Activated T-cell treated with anti-CD3 and anti-CD28 coated beads for 48 hours (primary cell): Measurements from ENCODE around the gene POU2AF2.
"Not testable (repeated sequence)": the region's sequence is repeated elsewhere in the genome, so short reads cannot be mapped to it uniquely, and the experiment has no call there.

ENCODE experiments used
- DNase-seq: peaks from one replicate; pipeline ENCODE4 v3.0.0-alpha.2; 2020; ENCODE audit warnings: low read depth

POU2AF2 gene

DNA sequence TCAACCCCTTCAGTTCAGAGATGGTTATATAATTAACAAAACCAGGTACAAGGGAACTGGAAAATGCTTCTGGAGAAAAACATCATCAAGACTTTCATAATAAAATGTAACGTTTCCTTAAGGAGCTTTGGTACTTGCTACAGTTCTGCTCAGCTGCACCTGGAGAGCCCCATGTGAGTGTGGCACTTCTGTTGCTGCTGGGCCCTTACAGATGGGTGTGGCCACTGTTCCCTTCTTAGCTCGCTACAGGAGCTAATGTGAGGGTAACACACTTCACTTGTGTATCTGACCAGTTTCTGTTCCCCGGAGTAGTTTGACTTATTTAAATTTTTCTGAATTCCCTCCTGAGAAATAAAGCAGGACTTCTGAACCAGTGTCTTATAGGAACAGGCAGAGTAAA lies 56.8 kb downstream of the POU2AF2 start:
- no peak for DNase-seq

DNA sequence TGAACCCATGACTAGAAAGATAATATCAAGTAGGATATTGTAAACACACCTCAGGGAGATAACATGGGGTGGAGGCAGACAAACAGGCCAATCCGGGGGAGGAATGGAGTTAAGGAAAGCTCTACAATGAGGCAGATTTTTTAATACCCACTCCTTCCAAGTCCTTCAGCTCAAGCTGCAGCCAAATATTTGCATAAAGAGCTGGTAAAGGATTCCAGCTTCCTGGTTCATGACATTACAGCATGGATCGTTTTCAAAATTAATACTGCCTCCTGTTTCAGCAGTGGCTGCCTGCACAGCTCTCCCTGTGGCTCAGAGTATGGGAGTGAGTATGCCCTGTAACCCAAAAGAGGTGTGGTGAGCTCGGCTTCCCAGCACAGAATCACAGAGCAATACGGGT lies 57.9 kb downstream of the POU2AF2 start:
- no peak for DNase-seq

DNA sequence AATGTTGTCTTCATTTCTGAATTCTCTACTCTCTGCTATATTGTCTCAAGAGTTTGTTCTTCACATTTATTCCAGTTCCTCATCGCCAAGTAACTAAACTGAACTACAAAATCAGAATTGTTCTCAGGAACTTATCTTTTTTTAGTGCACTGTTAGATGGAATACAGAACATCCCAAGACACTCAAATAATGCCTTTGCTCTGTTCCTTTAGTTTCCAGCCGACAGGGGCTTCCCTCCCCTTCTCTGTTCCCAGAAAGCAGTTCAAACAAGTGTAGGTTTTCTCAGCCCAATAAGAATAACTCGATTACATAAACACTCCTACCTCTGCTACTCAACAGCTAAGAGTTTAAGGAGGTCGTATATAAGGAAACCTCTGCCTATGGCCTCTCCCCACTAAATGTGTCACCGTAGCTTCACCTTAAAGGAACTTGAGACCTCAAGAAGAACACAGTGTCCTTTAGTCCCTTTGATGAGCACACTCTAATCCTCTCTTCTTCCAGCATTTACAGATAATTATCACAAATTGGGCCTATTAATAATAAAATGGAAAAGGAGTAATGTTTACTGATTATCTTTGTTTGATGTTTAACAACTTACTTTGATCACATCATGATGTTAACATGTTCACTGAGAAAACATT lies 59.8 kb downstream of the POU2AF2 start:
- DNase-seq: no peak

DNA sequence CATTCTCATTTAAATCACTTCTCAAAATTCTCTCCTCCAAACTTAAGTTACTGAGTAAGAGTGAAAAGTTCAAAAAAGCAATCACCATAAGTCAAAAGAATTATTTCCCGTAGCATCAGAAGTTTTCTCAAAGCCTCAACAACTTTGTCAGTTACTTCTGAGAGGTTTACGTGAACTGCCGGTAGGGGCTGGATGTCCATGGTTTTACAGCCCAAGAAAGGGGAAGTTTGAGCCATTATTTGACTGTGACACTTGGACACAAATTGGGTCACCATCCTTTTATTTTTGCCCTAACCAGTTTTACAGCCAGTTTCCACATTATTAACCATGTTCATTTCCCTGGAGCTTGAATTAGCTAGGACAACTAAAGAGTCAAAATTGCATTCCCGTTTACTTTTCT lies 60.4 kb downstream of the POU2AF2 start:
- DNase-seq: no peak

DNA sequence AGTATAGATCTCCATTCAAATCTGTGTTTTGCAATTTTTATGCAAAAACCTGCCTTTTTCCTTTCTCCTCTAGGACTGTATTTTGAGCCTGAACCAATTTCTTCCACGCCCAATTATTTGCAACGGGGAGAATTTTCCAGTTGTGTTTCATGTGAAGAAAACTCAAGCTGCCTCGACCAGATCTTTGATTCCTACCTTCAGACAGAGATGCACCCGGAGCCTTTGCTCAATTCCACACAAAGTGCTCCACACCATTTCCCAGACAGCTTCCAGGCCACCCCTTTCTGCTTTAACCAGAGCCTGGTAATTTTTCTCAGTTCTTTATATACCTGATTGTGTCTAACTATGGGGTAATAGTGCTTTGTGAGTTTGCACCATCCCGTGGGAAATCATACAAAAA lies 60.8 kb downstream of the POU2AF2 start:
- no peak for DNase-seq

DNA sequence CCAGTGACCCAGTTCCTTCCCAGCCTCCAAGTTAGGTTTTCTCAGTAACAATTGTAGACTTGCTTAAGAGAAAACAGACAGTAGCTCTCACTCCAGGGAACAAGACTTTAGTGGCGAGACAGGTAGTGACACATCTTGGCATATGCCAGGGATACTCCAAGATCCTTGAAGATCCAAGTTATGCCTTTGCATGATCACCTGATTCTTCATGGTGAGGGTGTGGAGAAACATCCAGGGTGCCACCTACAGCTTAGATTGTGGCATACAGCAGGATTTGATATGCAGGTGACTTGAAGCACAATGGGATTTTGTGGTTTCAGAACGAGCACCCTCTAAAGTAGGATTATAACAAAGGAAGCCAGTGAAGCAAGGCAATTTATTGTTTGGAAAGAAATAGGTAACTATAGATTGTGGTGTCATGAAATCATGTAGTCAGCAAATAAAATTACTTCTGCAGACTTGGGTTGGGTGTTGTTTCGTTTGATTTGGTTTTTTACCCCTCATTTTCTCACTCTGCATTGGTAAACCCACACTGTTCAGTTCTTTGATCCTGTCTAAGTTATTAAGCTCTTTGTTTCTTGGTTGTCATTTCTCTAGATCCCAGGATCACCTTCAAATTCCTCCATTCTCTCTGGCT lies 62.1 kb downstream of the POU2AF2 start:
- no peak for DNase-seq

DNA sequence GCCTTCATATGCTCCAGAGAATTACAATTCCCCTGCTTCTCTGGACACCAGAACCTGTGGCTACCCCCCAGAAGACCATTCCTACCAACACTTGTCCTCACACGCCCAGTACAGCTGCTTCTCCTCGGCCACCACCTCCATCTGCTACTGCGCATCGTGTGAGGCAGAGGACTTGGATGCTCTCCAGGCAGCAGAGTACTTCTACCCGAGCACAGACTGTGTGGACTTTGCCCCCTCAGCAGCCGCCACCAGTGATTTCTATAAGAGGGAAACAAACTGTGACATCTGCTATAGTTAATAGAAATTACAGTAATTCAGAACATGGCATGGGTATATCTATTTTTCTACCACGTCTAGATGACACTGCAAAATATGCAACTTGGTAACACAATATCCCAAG lies 62.6 kb downstream of the POU2AF2 start:
- no peak for DNase-seq

DNA sequence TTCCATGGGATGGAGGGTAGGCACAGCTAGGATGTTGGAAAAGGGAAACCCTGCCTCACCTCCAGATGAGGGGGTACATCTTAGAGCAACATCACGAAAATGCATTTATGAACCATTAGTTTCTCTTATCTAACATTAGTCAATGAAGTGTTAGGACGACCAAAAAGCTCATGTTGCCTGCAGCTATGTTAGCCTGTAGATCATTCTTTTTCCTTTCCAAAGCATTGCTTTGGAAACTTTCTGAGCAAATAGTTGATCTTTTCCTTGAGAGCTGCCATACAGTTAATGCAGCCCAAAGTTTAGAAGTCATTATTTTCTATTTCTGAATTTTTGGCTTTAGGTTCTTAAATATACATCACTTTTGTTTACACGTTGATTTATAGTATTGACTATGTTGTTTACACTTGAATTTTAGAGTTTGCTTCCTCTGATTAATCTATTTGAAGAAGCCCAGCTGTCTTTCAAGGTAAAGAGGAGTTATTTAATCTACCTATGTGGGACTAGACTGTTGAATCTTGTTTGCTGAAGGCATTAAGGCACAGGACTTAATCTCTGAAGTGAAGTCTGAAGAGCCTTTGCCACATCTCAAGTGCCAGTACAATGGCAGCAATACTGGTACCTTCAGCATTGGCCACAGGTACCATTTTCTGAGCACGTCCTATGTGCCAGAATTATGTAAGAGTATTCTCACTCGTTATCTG lies 63.8 kb downstream of the POU2AF2 start:
- DNase-seq: no peak

DNA sequence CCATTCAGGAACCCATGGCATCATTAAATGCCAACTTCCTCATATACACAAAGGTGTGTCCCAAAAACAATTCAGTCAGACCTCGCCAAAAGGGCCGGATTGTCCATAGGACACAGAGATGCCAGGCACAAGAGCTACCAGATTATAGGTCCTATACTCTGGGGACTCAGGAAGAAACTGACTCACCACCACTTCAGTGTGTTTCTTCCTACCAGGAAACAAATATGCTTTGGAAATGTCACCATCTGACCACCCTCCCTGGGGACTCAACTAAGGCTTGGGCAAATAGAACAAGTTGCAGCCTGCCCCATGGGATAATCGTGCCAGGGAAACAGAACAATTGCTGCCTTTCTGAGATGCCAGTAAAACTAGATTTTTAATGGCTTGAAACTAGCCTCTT lies 64.6 kb downstream of the POU2AF2 start:
- DNase-seq: no peak

DNA sequence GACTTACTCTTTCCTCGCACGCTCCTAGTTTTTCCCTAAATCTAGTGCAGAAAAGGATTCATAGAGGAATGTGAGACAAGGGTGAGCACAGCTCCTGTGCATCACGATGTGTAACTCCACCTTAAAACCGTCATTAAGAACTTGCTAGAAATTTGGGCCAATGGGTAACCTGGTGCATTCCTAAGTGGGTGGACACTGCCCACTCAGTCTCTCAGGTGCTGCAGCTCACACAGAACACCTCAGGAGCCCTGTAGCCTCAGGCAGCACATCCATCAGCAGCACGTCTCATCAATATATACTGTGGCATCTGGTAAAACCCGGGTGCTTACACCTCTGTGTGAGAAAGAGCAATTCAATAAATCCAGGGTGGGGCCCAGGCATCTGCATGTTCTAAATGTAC lies 65.2 kb downstream of the POU2AF2 start:
- DNase-seq: no peak

DNA sequence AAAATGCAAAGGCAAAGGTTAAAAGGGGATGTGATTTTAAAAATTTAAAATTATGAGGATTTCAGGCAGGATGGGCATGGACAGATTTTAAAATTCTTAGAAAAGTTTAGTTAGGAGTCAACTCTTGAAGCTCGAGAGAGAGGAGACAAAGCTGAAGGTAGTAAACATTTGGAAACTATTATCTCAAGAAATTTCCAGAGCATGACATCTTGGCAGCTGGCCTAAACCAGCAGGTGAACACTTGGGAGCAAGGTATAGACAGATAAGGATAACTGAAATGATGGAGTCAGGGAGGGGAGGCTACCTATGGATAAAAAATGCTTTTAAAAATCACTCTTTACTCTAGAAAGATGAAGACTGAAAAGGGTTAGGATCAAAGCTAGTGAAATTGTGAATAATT lies 66.6 kb downstream of the POU2AF2 start:
- no peak for DNase-seq

DNA sequence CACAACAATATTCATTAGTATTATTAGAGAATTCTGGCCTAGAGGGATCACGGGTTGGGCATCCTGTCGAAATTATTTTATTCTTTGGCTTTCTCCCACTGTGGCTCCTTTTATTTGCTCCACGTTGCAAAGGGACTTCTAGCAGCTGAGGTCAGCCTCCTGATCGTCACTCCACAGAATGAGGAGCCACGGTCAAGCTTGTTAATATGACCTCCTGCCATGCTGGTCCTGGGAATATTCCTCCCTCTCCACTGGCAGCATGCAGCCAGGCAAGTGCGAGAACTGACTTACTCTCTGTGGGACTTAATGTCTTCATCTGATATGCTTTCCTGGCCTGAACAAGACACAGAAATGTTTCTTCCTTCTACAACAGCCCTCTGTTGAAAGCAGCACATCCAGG lies 73.8 kb downstream of the POU2AF2 start:
- DNase-seq: no peak

DNA sequence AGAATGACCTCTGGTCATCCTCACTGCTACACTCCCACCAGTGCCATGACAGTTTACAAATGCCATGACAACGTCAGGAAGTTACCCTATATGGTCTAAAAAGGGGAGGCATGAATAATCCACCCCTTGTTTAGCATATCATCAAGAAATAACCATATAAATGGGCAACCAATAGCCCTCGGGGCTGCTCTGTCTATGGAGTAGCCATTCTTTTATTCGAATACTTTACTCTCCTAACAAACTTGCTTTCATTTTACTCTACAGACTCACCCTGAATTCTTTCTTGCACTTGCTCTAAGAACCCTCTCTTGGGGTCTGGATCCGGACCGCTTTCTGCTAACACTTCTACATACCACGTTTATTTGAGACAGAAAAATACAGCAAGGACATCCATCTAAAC lies 74.7 kb downstream of the POU2AF2 start:
- not testable (repeated sequence) for DNase-seq

DNA sequence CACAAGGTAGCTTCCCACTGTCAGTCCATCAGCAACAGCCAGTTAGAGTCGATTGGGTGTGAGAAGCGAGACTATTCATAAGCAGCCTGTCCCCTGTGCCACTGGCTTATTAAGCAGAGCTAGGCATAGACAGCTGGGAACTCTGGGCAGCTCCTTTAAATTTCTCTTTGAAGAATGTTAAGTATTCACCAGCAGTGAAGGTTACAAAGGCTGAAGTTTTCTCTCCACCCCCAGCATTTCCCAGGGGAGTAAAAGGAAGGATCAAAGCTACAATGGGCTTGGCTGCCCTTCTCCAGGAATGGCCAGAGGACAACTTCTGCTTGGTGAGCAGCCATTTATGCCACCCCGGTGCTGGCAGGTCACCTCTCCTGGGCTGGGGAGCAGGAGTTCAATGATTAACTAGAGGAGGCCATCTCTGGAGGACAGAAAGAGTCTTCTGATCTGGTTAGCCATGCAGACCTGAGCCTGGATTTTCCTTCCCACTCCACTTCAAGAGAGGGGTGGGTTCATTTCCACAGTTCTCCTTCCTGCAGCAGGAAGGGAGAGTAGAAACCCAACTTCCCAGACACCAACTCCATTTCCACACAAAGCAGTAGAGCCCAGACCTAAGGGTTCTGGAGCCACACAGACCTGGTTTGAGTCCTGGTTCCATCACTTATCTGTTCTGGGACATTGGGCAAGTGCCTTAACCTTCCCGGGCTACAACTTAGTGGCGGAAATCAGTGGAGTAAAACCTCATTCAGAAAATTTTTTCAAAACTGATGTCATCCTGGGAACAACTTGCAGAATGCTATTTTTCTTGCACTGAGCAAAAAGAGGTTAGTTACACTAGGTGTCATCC lies 75.4 kb downstream of the POU2AF2 start:
- DNase-seq: no peak

DNA sequence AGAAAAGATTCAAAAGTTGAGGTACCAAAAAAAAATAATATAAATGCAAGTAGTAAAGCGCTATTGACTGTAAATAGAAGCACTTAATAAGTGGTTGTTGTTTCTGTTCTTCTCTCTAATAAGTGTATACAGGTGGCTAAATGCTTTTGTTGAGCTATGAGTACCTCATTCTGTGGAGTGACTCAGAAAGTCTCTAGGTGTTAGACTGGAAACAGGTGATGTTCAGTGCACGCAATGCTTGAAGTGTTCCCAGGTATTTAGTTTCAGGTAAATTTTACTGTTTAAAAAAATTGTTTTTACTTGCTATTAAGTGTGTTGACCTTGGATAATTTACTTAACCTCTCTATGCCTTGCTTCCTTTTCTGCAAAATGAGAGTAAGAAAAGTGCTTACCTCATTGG lies 77.0 kb downstream of the POU2AF2 start:
- no peak for DNase-seq

DNA sequence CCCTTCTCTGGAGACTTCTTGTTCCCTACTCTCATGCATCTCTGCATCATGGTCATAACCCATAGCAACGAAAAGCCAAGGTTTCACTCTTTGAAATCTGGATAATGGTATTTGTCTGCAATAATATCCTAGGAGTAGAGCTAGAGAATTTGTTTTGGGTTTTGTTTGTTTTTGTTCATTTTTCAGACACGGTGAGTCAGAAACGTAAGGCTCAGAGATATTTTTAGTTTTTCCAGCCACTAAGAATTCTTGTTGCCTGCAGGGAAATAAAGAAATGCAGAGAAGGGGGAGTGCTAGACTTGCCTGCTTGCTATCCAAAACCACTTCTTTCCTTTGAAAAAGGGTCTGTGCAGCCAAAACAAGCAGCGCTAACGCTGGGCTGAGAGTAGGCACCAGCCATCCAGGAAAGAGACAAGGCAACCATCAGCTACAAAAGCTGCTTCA lies 78.8 kb downstream of the POU2AF2 start:
- no peak for DNase-seq

DNA sequence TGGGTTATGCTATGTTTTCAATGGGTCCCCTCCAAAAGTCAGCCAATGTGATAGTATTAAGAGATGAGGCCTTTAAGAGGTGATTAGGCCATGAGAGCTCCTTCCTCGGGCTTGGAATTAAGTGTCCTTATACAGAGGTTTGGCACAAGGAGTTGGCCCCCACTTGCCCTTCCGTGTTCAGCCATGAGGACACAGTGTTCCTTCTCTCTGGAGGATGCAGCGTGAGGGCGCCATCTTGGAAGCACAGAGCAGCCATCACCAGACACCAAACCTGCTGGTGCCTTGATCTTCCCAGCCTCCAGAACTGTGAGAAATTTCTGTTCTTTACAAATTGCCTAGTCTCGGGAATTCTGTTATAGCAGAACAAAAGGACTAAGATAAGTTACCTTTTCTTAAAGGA lies 79.7 kb downstream of the POU2AF2 start:
- DNase-seq: no peak

DNA sequence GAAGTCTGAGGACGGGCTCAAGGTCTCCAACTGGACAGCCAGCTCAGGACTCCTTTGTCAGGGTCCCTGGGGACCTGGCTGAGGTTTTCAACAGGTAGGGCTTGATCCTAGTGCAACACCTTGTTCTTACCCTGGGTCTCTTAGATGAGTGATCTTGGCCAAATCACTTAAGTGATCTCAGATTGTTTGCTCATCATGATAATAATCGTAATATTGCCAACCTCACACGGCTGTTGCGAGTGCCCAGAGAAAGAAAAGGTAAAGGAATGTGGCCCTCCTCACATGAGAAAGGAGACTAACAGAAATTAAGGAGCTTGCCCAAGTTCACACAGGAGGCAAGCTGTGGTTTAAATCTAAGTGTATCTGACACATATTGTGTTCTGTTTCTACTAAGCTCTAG lies 81.3 kb downstream of the POU2AF2 start:
- no peak for DNase-seq

DNA sequence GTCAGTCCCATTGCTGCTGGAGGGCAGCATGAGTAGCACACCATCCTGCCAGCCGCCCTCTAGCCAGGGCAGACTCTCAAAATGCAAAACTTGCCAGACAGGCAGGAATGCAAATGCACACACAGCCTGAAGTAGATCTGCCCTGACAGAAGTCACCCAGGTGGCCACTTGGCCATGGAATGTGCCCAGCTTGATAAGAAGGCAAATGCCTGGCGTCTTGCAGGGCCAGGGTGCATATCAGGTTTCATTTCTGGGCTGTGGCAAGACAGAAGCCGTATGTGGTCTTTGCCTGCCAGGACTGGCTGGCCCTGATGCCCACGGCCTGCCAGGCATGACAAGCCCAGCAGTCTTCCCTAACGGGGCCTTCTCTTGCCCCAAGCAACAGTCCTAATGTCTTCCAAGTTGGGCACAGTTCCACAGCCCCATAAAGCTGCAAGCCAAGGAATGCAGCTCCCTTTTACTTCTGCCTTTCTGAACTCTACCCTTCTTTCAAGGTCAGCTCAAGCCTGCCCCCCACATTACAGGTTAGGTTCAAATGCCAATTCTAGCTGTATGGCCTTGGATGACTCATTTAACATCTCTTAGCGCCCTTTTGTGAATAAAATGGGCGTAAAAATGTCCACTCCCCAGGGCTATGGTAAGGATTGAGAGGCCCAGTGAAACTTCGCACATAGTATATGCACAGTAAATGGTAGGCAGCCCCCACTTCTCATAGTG lies 82.5 kb downstream of the POU2AF2 start:
- no peak for DNase-seq

DNA sequence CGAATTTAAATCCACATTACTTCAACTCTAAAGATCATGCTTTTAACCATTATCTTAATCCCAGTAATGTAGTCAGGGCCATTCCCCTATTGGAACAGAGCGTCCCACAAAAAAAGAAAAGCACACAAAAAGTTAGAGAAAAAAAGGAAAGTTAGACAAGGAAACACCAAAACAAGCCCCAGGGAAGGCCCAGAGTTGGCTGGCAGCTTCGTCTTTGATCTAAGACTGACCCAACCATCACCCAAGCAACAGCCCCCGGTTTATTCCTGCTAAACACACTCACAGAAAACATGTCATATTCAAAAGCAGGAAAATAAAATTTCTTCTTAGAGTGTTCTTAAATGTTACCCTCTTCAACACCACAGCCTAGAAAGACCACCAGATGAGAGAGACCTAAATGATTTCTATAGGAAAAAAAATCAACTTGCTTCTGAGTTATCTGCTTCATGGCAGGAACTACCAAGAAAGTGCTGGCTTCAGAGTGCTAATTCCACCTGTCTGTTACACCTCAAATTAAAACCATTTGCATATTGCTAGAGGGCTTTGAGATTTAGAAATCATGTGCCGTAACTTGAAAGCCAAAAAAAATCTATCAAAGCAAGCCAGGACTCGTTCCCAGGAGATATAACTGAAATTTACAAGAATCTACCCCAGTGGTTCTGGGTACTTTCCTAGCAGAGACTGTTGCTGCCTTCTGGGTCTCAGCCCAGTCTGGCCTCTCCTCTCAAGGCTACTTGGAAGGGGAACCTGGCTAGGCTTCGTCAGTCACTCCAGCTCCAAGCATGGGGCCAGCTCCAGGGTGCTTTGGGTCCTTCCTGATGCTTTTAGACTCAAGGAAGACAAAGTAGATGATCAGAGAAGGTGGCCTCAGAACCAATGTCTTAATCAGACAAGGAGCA lies 84.0 kb downstream of the POU2AF2 start:
- DNase-seq: no peak
